GM18520 (cell line): Measurements from ENCODE around the gene POLR1G.
"Not testable (repeated sequence)": the region's sequence is repeated elsewhere in the genome, so short reads cannot be mapped to it uniquely, and the experiment has no call there.

Experiments used
- ATAC-seq: cut with Tn5 transposase; IDR thresholded peaks from one replicate; pipeline ENCODE4 v1.9.1; 2021; ENCODE audit not compliant: unreplicated experiment

The POLR1G gene

GRCh38 chr19:45420356-45420755 lies 13.9 kb downstream of the POLR1G start:
- ATAC-seq = no peak

GRCh38 chr19:45420871-45421270 lies 14.4 kb downstream of the POLR1G start:
- no peak for ATAC-seq

DNA sequence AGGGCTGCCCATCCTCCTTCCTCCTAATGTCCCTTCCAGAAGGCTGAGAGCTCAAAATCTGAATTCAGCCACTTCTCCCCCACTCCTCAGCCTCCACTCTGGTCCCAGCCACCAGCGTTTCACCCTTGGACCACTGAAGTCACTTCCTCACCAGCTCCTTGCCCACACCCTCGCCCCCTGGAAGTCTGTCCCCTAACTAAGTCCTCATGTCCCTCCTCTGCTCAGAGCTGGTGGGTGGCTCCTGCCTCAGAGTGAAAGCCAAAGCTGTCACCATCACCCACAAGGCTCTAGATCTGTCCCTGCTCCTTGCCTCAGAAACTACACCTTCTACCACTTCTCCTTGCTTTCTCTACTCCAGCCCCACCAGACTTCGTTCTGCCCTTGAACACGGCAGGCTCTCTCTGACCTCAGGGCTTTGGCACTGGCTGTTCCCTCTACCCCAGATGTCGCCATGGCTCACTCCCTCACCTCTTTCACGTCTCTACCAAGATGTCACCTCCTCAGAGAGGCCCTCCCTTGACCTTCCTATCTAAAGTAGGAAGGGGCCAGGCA lies 15.6 kb downstream of the POLR1G start:
- ATAC-seq = no peak

GRCh38 chr19:45423033-45423588 lies 16.7 kb downstream of the POLR1G start:
- ATAC-seq = no peak

DNA sequence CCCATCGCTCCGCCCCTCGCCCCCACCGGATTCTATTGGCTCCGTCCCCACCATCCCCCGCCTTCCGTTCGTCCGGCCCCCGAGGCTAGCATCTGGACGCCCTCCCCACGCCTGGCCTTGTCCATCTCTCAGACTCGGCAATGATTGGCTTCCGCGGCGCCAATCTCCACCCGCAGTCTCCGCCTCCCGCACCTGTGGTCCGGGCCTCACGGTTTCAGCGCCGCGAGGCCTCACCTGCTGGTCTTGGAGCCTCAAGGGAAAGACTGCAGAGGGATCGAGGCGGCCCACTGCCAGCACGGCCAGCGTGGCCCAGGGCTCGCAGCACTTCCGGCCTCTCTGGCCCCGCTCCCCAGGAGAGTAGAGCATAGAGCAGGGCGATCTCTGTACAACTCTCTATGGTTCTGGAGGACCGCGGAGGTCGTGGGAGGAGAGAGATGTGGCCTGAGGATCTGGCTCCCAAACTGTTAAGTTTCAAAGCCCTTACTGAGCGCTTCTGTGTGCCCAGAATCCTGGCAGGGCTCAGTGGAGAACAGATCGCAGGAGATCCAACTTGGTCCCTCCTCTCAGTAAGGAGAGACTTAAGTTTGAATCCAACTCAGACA lies 17.2 kb downstream of the POLR1G start, which contains the start of gene ERCC1:
ERCC1 (minus strand) TSS at position 329 of the 602 bp plus-strand sequence. CDS start 543 bp downstream, outside the sequence.
- ATAC-seq = peak; percentile 58

- no peak for ATAC-seq
Measured at GRCh38 chr19:45424191-45425058, 18.0 kb downstream of the POLR1G start.

DNA sequence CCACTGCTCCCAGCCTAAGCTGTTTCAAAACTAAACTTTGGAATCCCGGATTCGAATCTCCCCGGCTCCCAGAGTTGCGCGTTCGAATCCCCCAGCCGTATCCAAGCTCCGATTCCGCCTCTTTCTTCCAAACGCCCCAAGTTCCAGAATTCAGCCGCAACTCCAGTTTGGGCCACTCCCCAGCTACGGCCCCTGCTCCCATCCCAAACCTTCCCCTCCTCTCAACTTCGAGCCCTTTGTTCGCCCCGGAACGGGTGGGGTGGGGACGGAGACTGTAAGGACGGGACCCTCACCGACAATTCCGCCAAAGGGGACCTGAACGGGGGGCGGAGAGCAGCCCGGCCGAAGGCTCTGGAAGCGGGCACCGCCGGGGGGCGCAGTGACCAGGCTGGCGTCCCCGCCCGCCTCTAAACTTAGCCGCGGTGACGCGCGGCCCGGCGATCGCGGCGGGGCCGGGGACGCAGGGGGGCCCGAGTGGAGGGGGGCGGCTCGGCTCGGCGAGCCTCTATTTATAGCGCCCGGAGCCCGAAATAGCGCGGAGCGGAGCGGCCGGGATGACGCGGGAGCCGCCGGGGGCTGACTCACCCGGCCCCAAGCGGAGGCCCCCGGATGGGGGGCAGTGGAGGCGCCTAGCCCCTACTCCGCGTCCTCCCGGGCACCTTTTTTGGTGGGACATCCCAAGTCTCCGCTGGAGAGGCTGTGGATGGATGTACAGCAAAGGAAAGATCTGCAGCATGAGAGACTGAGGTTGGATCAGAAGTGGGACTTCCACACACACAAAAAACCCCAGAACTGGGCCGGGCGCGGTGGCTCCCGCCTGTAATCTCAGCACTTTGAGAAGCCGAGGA lies 22.2 kb downstream of the POLR1G start:
- no peak for ATAC-seq

GRCh38 chr19:45429896-45430295 lies 23.5 kb downstream of the POLR1G start:
- ATAC-seq = not testable (repeated sequence)

GRCh38 chr19:45431008-45431407 lies 24.6 kb downstream of the POLR1G start:
- not testable (repeated sequence) for ATAC-seq

- ATAC-seq = not testable (repeated sequence)
Measured at GRCh38 chr19:45432543-45432942, 26.1 kb downstream of the POLR1G start.

DNA sequence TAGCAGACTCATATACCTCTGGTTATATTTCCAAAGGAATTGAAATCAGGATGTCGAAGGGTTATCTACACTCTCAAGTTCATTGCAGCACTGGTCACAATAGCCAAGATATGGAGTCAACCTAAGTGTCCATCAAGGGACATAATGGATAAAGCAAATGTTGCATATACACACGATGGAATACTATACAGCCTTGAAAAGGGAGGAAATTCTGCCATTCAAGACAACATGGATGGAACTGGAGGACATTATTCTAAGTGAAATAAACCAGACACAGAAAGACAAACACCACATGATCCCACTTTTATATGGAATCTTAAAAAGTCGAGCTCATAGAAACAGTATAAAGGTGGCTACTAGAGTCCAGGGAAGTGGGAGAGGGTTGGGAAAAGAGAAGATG lies 30.9 kb downstream of the POLR1G start:
- ATAC-seq = no peak

GRCh38 chr19:45439190-45439568 lies 32.7 kb downstream of the POLR1G start:
- ATAC-seq = no peak

GRCh38 chr19:45439569-45440258 lies 33.3 kb downstream of the POLR1G start:
- peak; percentile 39 for ATAC-seq

- no peak for ATAC-seq
Measured at GRCh38 chr19:45440259-45440638, 33.8 kb downstream of the POLR1G start.

GRCh38 chr19:45440873-45441654 lies 34.6 kb downstream of the POLR1G start:
- ATAC-seq = no peak

DNA sequence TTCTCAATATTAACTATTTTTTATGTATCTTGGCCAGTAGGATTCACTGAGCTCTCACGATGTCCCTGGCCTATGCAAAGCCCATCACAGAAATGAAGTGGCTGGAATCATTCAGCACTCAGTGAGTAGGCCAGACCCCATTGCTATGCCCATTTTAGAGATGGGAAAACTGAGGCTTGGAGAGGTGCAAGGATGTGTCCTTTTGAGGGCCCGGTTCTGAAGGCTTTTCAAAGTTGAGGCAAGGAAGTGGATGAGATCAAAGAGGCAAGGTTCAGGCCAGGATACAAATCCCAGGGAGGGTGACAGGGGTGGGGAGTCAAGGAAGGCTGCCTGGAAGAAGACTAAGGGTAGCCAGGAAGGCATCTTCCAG lies 35.9 kb downstream of the POLR1G start:
- no peak for ATAC-seq

DNA sequence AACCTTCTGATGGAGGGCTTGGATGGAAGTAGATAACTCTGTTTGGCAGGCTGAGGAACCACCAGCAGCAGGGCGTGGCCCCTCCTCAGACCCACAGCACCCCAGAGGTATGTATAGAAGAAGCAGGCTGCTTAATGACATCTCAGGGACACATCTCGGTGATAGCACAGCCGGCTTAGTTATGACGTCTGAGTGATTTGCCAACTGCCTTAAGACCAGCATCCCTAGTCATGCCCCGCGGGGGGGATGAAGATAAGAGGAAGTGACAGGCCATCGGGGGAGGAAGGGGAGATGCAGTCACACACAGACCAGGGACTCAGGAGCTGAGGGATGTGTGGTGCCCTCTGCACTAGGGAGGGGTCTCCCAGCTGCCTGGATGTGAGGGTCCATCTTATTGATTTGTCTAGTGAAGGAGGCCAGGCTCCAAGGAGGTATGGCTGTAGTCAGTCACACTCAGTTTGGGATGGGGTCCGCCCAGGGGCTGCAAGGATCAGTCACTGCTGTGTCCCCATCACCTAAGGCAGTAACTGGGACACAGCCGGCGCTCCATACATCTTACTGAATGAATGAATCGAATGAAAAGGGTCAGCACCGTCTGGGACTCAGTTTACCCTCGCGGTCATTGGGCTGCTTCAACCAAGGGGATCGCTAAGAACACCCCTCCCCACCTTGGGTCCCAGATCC lies 36.5 kb downstream of the POLR1G start:
- ATAC-seq = no peak

DNA sequence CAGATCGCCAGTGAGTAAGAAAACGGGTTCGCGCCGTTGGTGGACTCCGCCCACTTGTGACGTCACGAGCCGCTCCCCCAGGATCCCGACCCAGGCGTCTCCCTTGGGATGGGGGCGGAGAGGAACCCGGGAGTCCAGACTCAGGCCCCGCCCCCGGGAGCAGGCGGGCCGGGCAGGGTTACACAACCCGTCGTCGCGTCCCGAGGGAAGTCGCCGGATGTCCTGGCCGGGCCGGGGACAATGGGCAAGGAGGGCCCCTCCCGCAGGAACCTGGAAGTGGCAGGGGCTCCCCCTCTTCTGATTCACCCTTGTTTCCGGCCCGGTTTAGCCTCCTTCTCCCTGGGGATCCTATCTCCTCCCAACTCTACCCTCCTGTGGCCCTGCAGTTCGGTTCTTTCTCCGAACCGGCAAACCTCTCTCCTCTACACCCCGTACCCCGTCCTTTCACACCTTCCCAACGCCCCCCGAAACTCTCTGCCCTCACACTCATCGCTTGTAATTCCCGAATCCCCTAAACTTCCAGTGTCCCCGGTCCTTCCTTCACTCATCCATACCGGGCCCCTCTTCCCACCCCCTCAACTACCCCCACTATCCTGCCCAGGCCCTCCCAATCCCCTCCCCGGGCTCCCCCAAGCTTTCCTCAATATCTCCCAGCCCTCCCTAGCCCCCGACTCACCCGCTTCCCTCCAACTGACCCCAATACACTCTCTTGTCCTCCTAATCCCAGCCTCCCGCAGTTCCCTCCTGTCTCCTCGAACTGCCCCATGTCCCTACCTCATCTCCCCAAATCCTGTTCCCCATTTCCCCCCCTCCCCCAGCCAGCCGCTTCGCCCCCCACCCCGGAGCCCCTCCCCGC lies 37.2 kb downstream of the POLR1G start:
- ATAC-seq = no peak
